HTR-8/SVneo (cell line): Measurements from ENCODE around the gene AVL9.
A peak's percentile ranks its signal among the peaks of the same experiment; 100 is the strongest.

Experiments used
- DNase-seq: peaks from one replicate; pipeline ENCODE4 v3.0.0; 2011; ENCODE audit warnings: low spot score, mixed read lengths; ENCODE audit not compliant: insufficient read length
- FAIRE-seq: peaks from 2 replicates; lab custom pipeline; 2011; peaks lifted over from hg19 to GRCh38; lab: Jason Lieb, UNC

AVL9 gene

DNA sequence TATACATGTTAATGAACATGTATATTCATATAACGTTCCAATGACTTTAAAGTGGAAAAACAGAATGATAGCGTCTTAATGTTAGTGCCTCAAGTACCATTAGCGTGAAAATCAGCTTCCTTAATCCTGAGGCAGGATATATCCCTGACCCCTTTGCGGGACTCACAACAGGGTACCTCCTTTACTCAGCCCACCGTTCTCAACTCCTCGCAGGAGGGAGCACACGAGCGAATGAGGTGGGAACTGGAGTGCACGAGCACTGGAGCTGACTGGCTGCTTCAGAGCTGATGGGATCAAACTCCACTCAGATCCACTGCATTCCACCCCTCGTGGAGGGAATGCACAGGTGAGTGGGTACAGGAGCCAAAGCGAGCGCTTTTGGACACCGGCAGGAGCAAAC, 36.1 kb downstream of the AVL9 start:
- DNase-seq (no peak), FAIRE-seq (no peak)

DNA sequence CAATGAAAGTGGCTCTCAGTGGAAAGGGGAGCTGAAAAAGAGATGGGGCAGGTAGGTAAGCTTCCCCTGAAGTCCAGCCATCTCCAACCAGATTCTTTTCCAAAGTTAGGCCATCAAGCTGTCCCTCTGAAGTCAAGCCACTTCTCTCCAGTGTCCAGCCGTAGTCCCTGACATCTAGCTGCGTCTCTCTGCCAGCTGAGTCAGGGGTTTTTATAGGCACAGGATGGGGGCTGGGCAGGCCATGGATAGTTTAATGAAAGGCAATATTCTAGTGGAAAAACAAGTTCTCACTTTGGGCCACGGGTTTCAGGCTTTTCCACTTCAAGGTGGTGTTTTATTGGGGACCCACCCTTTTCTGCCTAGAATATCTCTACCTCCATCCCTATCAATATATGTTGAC, 36.8 kb downstream of the AVL9 start:
- DNase-seq (no peak), FAIRE-seq (no peak)

DNA sequence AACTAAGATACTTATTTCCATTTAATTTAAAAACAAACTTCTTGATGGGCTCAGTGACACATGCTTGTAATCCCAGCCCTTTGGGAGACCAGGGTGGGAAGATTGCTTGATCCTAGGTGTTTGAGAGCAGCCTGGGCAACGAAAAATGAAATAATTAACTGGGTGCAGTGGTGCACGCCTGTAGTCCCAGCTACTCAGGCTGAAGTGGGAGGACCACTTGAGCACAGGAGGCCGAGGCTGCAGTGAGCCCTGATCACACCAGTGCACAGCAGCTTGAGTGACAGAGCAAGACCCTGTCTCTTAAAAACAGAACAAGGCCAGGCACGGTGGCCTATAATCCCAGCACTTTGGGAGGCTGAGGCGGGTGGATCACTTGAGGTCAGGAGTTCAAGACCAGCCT, 37.4 kb downstream of the AVL9 start:
- FAIRE-seq (no peak), DNase-seq (no peak)

DNA sequence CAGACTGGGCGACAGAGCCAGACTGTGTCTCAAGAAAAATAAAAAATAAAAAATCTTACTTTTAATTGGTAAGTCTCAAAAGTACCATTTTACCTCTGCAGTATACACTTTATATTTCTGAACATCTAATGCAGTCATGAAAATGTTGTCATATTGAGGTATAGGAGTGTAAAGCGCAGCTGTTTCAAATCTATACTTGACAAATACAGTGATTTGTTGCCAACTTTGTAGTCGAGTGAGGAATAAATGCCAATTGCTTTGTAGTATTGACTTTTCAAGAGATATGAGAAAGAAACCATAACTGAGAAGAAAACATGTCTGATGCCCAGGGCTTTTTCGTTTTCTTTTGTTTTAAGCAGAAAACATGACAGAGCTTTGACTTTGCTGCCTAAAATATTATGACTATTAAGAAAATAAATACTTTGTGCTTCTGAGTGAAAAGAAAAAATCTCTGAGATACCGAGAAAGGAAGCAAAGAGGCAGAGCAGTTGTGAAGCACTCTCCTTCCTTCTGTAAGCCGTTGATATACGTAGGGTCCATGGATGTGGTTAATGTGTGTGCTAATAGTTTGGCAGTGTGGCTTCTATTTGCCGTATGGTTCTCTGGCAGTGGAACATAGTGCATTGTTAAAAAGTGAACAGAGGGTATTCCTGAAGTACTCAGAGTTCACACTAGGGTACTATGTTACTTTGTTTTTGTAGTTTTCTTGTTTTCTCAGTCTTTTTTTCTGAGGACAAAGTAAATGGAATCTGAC, 38.2 kb downstream of the AVL9 start:
- no peak for FAIRE-seq

DNA sequence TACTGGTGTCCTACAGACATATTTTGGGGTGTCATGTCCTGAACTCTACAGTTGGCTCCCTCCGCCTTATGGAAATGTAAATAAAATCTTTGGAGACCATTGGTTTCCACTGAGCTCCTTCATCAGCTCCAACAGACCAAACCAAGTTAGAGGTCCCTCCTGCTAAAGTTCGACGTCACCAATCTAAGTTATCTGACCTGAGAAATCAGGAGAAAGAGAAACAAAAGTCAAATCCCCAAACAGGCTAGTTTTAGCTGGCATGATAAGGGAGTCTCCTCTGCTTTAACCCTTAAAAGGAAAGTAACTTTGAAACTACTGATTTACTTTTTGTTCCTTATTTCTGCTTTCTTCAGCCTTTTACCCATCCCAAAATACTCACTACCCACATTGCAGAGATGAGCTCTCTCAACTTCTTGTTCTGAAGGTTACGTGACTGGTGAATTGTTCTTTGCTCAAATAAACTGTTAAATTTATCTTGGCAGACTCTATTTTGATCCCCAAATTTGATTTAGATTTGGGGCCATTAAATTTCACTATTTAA, 39.9 kb downstream of the AVL9 start:
- FAIRE-seq: no peak
- DNase-seq: no peak

More for the DNA sequence above, 38.2 kb downstream of the AVL9 start:
- no peak for DNase-seq

DNA sequence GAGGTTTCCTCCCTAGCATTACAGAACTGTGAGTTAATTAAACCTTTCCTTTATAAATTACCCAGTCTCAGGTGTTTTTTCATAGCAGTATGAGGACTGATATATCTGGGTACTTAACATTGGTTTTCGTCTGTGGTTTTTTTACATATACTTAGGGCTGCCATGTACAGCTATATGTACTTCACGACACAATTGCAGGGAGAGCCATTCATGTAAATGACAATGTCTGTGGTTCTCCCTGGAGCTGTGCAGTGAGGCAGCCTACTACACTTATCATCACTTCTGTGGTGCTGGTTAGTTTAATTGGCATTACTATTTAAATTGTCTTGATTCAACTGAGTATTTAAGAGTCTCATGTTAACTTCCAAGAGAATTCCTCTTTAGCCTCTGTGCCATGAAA, 40.7 kb downstream of the AVL9 start:
- no peak for FAIRE-seq
- DNase-seq: no peak

DNA sequence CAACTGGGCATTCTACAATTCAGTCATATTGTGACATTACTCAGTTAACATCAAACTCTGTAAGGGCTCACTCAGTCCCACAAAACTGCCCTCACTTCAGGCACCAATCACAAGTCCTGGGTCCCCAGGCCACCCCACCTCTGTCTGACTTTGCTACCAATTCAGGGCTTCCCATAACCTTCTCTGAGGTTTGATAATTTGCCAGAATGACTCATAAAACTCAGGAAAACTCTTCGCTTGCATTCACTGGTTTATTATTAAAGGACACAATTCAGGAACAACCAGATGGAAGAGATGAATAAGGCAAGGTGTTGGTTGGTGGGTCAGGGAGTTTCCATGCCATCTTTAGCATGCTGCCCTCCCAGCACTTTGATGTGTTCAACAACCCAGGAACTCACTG, 41.3 kb downstream of the AVL9 start:
- FAIRE-seq: no peak
- peak; percentile 37 for DNase-seq

DNA sequence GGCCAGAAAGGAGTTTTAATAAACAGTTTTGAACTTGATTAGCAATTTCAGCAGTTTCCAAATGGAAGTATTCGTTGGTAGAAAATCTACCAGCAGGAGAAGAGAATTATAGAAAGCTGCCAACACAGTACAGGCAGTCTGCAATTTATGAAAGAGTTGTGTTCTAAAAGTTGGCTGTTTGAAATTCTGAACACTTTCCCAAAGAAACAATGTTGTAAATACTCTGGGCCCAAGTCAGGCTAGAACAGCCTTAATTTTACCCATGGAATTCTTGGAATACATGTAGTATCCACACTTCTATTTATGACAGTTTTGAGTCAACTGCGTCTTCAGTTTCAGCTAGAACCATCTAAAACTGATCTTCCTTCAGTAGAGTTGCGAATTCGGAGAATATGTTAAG, 42.5 kb downstream of the AVL9 start:
- no peak for DNase-seq
- FAIRE-seq: no peak

DNA sequence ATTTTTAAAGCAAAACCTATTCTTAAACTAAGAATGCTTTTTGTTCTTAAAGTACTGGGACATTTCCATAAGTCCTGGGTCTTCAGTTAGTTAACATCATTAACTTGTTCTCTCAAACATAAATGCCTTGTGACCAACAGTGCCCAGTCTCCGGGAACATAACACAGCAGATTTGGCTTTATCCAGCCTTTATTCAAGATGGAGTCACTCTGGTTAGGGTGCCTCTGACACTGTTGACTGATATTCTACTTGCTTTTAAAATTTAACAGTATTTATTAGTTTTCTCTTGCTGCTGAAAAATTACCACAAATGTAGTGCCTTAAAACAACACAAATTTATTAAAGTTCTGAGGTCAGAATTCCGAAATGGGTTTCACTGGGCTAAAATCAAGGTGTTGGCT, 44.1 kb downstream of the AVL9 start:
- DNase-seq (no peak), FAIRE-seq (no peak)

DNA sequence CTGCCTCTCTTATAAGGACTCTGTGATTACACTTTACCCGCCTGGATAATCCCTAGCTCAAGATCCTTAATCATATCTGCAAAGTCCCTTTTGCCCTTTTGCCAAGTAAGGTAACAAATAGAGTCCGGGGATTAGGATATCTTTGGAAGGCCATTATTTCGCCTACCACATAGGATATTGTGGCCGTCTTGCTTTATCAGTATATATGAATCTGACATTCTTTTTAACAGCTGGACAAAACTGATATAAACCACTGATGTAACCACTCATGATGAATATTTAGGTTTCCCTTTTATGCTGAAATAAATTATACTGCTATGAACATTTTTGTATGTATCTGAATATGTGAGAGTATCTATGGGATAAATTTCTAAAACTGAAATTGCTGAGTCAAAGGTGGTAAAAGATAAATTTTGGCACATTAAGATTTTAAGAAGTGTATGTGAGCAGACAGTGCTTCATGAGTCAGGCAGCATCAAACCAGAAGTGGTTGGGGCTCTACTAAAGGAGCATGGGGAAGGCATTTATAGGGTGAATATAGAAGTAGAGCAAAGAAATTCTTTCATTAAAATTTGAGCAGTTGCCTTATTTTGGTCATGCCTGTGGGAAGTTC, 44.7 kb downstream of the AVL9 start:
- FAIRE-seq: no peak
- no peak for DNase-seq

DNA sequence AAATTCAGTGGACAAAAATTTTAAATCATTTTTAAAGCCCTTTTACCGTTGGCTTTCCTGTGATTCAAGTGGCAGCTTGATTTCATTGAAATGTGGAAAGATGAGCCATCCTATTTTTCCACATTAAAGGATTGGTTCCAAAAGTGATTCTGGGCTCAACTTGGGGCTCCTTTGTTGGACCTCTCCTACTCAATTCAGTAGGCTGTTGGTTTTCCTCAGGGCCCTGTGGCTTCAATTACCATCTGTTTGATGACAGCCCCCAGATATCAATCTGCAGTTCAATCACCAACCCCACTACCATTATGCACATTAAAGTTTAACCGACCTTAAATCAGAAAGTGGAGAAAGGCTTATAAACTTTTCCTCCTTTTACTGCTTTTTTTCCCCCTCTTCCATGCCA, 47.3 kb downstream of the AVL9 start:
- FAIRE-seq (no peak), DNase-seq (no peak)

DNA sequence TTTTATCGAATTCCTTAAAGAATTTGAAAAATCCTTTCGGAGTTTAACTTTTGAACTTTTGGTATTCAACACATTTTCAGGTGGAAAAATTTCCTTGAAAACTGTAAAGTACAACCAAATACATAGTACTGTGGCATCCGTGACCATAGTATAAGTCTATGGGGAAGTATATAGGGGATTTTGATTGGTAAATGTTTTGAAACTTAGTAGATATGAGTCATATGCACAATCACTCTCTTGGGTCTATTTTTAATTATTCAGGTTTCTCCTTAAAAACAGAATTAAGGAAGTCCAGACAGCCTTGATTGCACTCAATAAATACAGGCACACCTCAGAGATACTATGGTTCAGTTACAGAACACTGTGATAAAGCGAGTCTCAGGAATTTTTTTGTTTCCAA, 64.2 kb downstream of the AVL9 start:
- DNase-seq (no peak), FAIRE-seq (no peak)

DNA sequence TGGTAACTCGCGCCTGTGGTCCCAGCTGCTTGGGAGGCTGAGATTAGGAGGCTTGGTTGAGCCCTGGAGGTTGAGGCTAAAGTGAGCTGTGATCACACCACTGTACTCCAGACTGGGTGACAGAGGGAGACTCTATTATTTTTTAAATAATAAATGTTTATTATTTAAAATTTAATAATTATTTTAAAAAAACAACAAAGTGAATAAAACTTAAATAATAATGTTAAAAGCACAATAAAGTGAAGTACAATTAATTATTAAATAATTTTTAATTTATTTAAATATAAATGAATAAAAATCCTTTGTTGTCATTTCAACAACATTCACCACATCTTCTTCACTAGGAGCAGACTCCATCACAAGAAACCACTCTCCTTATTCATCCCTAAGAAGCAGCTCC, 64.8 kb downstream of the AVL9 start:
- DNase-seq (no peak), FAIRE-seq (no peak)

DNA sequence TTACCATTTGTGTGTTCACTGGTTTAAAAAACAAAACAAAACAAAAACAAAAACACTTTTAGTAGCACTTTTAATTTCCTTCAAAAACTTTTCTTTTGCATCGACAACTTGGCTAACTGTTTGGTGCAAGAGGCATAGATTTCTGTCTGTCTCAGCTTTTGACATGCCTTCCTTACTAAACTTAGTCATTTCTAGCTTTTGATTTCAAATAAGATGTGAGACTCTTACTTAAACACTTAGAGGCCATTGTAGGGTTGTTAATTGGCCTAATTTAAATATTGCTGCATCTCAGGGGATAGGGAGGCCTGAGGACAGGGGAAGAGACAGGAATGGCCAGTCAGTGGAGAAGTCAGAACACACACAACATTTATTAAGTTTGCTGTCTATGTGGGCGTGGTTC, 66.3 kb downstream of the AVL9 start:
- FAIRE-seq: no peak

DNA sequence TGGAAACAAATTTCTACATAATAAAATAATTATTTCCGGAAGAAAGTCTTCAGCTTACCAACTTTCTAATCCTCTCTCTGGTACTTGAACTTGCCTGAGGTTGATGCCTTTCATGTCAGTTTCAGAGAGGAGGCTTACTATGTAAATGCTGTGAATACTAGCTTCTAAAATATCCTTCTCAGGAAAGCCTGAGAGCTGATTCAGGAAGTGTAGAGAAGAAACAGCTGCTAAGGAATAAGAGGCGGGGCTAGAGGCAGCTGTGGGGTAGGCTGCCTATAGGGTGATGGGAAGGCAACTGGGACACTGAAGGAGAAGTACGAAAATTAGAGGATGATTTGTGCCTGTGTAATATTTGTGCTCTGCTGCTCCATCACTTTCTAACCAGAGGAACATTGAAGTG, 69.3 kb downstream of the AVL9 start:
- FAIRE-seq (no peak), DNase-seq (no peak)

More for the DNA sequence above, 66.3 kb downstream of the AVL9 start:
- no peak for DNase-seq

DNA sequence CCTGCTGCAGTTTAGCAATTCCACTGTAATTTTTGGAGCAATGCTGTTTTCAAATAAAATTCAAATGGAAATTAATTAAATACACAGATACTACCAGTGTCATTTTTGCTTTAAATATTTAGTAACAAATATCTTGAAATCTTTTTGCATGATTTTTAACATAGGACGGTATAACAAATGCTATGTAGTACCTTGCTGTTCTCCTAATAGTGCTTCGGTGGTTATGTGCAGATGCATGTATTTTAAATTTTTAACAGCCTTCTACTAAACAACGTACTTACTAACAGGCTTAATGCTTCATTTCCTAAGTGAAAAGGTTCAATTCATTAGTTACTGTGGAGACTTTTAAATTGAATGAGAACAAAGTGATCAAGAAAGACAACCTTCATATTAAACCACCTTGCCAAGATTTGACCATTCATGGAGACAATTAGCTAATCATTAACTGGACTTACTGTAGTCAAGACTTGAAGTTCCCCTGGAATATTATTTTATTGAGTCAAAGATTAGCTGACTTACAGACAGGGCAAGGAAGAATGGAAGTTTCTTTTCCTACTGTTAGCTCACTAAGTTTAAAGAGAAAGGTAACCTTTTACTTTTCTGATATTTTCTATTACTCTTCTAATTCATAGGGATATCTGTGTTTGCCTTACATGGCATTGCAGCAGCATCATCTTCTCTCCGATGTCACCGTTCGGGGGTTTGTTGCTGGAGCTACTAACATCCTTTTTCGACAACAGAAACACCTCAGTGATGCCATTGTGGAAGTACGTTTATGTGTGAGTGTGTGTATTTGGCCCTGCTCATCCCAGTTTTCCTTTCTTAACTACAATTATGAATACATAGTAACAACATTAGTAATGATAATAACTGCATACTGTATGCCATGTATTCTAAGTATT, 74.3 kb downstream of the AVL9 start:
- FAIRE-seq (no peak), DNase-seq (no peak)

DNA sequence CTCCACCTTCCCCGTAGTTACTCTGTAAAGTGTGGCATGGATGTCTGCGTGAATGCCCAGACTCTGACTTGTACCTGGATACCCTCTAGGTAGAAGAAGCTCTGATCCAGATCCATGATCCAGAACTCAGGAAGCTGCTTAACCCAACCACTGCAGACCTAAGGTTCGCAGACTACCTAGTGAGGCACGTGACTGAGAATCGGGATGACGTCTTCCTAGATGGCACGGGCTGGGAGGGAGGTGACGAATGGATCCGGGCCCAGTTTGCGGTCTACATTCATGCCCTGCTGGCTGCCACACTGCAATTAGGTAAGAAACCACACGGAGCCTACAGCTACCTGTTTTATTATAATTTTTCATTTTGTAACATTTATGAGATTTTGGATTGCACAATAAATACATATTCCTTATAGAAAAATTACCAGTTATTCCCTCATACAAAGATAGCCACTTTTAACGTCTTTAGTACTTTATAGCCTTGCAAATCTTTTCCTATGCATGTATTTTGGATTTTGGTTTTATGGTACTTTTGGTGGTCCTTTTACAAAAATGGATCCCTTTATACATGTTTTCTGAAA, 77.9 kb downstream of the AVL9 start:
- no peak for DNase-seq
- FAIRE-seq: no peak

DNA sequence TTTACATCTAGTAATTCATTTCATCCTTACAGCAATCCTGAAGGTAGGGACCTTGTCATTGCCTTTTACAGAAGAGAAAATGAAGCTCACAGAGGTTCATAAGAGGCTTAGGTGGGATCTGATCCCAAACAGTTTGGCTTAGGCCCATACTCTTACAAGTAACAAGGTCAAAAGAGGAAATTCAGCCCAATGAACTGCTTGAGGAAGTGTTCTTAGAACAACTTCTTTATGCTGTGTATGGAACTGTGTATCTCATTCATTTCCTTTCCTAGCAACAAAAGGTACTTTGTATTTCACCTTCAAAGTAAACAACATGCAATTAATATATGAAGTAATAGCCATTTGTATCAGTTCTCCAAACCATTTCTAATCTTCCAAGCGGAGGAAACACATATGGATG, 79.3 kb downstream of the AVL9 start:
- no peak for DNase-seq
- no peak for FAIRE-seq

DNA sequence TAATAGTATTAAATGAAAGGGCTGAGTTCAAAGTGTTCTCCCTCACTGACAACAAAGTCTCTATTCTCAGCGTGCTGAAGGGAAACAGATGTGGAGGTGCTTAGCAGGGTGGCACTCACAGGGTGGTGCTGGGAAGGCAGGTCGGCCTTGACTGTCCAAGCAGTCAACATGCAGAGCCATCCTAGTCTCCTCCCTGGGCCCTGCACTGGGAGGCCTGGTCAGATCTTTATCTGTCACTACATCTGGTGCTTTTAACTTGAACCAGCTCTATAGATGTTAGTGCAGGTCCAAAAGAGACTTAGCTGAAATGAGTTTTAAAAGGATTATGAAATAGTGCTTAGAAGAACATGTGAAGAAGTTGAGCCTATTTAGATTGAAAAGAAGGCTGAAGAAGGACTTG, 82.1 kb downstream of the AVL9 start:
- DNase-seq (no peak), FAIRE-seq (no peak)

DNA sequence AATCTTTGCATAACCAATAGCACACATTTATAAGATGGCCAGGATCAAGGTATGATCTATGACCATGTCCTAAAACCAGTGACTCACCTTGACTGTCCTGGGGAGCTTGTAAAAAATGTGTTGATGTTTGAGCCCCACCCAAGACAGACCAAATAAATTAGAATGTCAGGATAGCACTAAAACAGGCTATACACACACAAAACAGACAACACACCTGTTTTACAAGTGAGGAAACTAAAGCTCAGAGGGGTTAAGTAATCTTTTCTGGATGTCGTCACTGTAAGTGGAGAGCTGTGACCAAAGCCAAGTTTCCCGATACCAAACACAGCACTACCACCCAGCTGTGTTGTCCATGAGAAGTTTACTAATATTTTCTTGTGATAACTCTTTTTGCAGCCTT, 84.5 kb downstream of the AVL9 start:
- DNase-seq (no peak), FAIRE-seq (no peak)

DNA sequence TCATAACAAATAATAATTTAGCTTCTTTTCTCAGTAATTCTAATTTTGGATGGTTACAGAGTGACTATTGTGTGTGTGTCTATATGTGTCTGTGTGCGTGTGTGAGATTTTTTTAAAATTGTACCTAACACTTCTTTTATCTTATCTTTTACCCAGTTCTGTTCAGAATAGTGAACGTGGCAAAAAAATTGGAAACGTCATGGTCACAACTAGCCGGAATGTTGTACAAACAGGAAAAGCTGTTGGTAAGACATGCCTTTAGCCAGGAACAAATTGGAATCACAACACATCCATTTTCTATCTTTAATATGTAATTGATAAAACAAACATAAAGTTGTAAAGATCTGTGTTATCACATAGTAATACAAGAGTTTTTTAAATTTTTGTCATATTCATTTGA, 85.4 kb downstream of the AVL9 start:
- FAIRE-seq: no peak

More for the DNA sequence above, 85.4 kb downstream of the AVL9 start:
- no peak for DNase-seq
